SK-N-SH treated with all-trans-retinoic acid at 6 μM for 48 hours (cell line): ENCODE results near the gene MMP28.
A peak's percentile ranks its signal among the peaks of the same experiment; 100 is the strongest.

Experiments used
- ATAC-seq: fragments of 200-7000 bp; cut with Tn5 transposase; 3 replicates; pipeline ENCODE4 v1.9.1; 2020; ENCODE audit warnings: mild to moderate bottlenecking, moderate library complexity
- ARNTL ChIP-seq: fragments of 450-650 bp; formaldehyde crosslinking; IDR thresholded peaks from 2 replicates; pipeline ENCODE4 v1.5.0; 2020; ENCODE audit warnings: low read depth, mild to moderate bottlenecking, moderate library complexity, borderline replicate concordance
- CSDC2 ChIP-seq: fragments of 250-450 bp; sonication (Bioruptor Pico); IDR thresholded peaks from 2 replicates; pipeline ENCODE4 v1.5.0; 2020; ENCODE audit warnings: mild to moderate bottlenecking, moderate library complexity
- GLIS3 ChIP-seq: fragments of 250-450 bp; sonication (Bioruptor Pico); IDR thresholded peaks from 2 replicates; pipeline ENCODE4 v1.5.0; 2020; ENCODE audit warnings: mild to moderate bottlenecking, moderate library complexity
- OSR1 ChIP-seq: fragments of 250-450 bp; sonication (Bioruptor Pico); IDR thresholded peaks from 2 replicates; pipeline ENCODE4 v1.8.0; 2022; ENCODE audit warnings: moderate library complexity, mild to moderate bottlenecking, inconsistent platforms
- PPARA ChIP-seq: fragments of 250-450 bp; sonication (Bioruptor Pico); IDR thresholded peaks from 2 replicates; pipeline ENCODE4 v1.5.0; 2020; ENCODE audit warnings: mild to moderate bottlenecking, borderline replicate concordance
- SNAI2 ChIP-seq: fragments of 250-450 bp; sonication (Bioruptor Pico); IDR thresholded peaks from 2 replicates; pipeline ENCODE4 v1.5.0; 2020; ENCODE audit warnings: mild to moderate bottlenecking, moderate library complexity
- TCF4 ChIP-seq: fragments of 250-450 bp; sonication (Bioruptor Pico); IDR thresholded peaks from 2 replicates; pipeline ENCODE4 v1.8.0; 2021; ENCODE audit warnings: mild to moderate bottlenecking, moderate library complexity, borderline replicate concordance
- TOX ChIP-seq: fragments of 250-450 bp; sonication (Bioruptor Pico); IDR thresholded peaks from 2 replicates; pipeline ENCODE4 v1.8.0; 2021; ENCODE audit warnings: mild to moderate bottlenecking, moderate library complexity, borderline replicate concordance
- ZFP3 ChIP-seq: fragments of 250-450 bp; sonication (Bioruptor Pico); IDR thresholded peaks from 2 replicates; pipeline ENCODE4 v1.5.0; 2020; ENCODE audit warnings: mild to moderate bottlenecking, moderate library complexity
- ZFP30 ChIP-seq: fragments of 450-650 bp; formaldehyde crosslinking; IDR thresholded peaks from 2 replicates; pipeline ENCODE4 v1.5.0; 2022; ENCODE audit warnings: mild to moderate bottlenecking, moderate library complexity
- ZNF565 ChIP-seq: fragments of 450-650 bp; formaldehyde crosslinking; conservative IDR thresholded peaks from 2 replicates; pipeline ENCODE4 v1.5.0; 2020; ENCODE audit warnings: low read depth, mild to moderate bottlenecking, moderate library complexity
- ZNF70 ChIP-seq: fragments of 450-650 bp; formaldehyde crosslinking; IDR thresholded peaks from 2 replicates; pipeline ENCODE4 v1.5.0; 2020; ENCODE audit warnings: mild to moderate bottlenecking, moderate library complexity
- ZNF8 ChIP-seq: fragments of 450-650 bp; formaldehyde crosslinking; IDR thresholded peaks from 2 replicates; pipeline ENCODE4 v1.5.0; 2020; ENCODE audit warnings: mild to moderate bottlenecking, moderate library complexity
- TF ChIP-seq, protein P1 (sequence below): fragments of 250-450 bp; sonication (Bioruptor Pico); IDR thresholded peaks from 2 replicates; pipeline ENCODE4 v1.5.1; 2020; ENCODE audit warnings: low read depth, mild to moderate bottlenecking, moderate library complexity
- TF ChIP-seq, protein P2 (sequence below): fragments of 250-450 bp; sonication (Bioruptor Pico); IDR thresholded peaks from 2 replicates; pipeline ENCODE4 v1.8.0; 2021; ENCODE audit warnings: low read depth, mild to moderate bottlenecking, moderate library complexity, borderline replicate concordance
- TF ChIP-seq, protein P3 (sequence below): fragments of 250-450 bp; sonication (Bioruptor Pico); IDR thresholded peaks from 2 replicates; pipeline ENCODE4 v1.5.0; 2020; ENCODE audit warnings: mild to moderate bottlenecking, moderate library complexity

MMP28 gene

DNA sequence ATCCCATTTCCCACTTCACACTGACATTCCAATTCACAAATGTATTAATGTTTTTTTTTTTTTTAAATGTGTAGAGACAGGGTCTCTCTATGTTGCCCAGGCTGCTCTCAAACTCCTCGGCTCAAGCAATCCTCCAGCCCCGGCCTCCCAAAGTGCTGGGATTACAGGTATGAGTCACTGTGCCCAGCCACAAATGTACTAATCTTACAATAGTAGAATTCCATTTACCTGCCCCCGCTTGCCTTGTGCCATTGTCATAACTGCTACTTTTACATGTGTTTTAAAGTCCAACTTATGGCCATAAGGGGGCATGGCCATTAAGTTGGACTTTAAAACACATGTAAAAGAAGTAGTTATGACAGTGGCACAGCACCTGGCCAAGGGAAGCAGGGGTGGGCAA is 4.6 kb downstream of the MMP28 start:
- TF ChIP-seq, protein P1, sequence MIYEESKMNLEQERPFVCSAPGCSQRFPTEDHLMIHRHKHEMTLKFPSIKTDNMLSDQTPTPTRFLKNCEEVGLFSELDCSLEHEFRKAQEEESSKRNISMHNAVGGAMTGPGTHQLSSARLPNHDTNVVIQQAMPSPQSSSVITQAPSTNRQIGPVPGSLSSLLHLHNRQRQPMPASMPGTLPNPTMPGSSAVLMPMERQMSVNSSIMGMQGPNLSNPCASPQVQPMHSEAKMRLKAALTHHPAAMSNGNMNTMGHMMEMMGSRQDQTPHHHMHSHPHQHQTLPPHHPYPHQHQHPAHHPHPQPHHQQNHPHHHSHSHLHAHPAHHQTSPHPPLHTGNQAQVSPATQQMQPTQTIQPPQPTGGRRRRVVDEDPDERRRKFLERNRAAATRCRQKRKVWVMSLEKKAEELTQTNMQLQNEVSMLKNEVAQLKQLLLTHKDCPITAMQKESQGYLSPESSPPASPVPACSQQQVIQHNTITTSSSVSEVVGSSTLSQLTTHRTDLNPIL (CRISPR knock-in tag), result no peak
- TF ChIP-seq ZFP3 (CRISPR knock-in tag) (no peak), SNAI2 (CRISPR knock-in tag) (no peak), OSR1 (CRISPR knock-in tag) (no peak), GLIS3 (CRISPR knock-in tag) (no peak), CSDC2 (CRISPR knock-in tag) (no peak)
- TF ChIP-seq, protein P2, sequence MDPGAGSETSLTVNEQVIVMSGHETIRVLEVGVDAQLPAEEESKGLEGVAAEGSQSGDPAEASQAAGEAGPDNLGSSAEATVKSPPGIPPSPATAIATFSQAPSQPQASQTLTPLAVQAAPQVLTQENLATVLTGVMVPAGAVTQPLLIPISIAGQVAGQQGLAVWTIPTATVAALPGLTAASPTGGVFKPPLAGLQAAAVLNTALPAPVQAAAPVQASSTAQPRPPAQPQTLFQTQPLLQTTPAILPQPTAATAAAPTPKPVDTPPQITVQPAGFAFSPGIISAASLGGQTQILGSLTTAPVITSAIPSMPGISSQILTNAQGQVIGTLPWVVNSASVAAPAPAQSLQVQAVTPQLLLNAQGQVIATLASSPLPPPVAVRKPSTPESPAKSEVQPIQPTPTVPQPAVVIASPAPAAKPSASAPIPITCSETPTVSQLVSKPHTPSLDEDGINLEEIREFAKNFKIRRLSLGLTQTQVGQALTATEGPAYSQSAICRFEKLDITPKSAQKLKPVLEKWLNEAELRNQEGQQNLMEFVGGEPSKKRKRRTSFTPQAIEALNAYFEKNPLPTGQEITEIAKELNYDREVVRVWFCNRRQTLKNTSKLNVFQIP (CRISPR knock-in tag), result no peak
- TF ChIP-seq, all 23 proteins: peak for 0
- no peak for ATAC-seq

DNA sequence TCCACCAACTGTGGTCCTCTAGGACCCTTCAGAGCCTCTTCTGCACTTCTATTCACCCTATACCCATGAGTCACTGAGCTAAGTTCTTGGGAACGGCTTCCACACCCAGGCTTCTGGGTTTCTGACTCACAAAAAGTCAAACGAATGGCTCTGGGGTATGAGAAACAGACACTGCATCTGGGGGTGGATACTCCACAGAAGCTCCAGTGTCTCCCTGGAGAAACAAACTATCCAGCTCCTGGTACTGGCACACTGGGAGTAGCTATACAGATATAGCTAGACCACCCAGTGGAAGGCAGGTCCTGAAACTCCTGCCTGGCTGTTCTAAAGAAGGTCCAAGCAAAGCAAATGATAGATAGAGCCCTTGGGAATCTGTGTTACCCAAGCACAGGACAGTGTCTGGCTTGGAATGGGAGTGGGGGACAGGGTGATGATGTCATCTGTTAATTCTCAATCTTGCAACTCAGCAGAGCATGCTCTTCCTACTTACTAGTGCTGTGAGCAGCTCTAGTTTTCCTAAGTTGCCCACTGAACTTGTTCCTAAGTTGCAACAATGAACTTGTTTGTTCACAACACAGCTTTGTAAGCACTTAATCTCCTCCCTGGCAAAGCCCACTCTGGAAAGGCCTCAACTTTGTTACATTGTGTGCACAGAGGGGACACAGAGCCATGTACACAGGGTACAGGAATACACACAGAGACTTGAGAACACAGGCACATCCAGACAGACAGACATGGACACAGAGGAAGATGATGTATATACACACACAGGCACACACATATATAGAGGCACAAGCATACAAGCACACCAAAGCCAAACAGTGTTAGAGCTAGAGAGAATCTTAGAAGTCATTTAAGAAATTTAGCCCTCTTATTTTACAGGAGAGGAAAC is 6.7 kb downstream of the MMP28 start:
- peak; percentile 68 for ATAC-seq
- TF ChIP-seq ZNF70 (CRISPR knock-in tag) (no peak), ZFP3 (CRISPR knock-in tag) (no peak)
- TF ChIP-seq, all 23 proteins: peak for 0

DNA sequence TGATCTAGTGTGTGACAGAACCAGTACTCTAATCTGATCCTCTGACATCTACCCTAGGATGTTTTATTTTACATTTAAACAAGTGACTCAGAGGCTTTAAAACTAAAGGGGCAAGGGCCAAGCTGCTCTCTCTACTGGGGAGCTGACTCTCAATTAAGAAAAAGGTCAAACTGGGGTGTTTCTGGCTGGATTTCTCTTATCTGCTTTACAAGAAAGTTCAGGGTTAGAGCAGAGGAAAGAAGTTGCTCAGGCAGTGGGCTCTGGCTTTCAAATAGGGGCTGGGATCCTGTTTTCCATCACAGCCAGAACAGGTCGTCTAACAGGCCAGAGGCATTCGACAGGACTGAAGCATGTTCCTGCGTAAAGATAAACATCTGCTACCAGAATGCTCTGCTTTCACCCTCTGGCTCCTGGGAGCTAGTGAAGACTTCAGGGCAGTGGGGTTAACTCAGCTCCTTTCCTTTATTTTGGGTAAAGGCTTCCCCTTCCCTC is 8.5 kb downstream of the MMP28 start:
- ATAC-seq, result peak; percentile 69

DNA sequence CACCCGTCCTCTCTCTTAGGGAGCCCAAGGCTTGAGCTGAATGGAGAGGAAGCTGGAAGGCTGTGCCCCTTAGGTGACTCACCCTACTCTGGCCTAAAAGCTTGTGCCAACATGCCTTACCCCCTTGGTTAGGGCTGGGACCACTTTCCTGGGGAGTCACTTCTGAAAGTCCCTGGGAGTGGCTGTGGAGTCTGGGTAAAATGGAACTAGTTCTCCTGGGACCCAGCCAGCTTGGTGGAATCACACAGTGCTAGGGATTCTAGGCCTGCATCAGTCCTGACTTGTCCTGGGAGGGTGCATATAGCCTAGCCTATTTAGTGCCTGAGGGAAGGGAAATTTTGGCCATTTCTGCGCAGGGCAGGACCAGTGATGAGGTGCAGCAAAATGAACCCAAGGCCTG is 10.5 kb downstream of the MMP28 start:
- TF ChIP-seq, protein P3, sequence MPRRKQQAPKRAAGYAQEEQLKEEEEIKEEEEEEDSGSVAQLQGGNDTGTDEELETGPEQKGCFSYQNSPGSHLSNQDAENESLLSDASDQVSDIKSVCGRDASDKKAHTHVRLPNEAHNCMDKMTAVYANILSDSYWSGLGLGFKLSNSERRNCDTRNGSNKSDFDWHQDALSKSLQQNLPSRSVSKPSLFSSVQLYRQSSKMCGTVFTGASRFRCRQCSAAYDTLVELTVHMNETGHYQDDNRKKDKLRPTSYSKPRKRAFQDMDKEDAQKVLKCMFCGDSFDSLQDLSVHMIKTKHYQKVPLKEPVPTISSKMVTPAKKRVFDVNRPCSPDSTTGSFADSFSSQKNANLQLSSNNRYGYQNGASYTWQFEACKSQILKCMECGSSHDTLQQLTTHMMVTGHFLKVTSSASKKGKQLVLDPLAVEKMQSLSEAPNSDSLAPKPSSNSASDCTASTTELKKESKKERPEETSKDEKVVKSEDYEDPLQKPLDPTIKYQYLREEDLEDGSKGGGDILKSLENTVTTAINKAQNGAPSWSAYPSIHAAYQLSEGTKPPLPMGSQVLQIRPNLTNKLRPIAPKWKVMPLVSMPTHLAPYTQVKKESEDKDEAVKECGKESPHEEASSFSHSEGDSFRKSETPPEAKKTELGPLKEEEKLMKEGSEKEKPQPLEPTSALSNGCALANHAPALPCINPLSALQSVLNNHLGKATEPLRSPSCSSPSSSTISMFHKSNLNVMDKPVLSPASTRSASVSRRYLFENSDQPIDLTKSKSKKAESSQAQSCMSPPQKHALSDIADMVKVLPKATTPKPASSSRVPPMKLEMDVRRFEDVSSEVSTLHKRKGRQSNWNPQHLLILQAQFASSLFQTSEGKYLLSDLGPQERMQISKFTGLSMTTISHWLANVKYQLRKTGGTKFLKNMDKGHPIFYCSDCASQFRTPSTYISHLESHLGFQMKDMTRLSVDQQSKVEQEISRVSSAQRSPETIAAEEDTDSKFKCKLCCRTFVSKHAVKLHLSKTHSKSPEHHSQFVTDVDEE (CRISPR knock-in tag), result no peak
- TF ChIP-seq ZNF565 (CRISPR knock-in tag) (no peak), OSR1 (CRISPR knock-in tag) (no peak), TOX (CRISPR knock-in tag) (no peak), TCF4 (CRISPR knock-in tag) (no peak), GLIS3 (CRISPR knock-in tag) (no peak), PPARA (CRISPR knock-in tag) (no peak)

More for the DNA sequence above, 8.5 kb downstream of the MMP28 start:
- TF ChIP-seq TCF4 (CRISPR knock-in tag) (peak; percentile 78; the same call in 1 of the 2 replicates), ZFP30 (no peak), ARNTL (CRISPR knock-in tag) (no peak), ZNF8 (CRISPR knock-in tag) (no peak)
- TF ChIP-seq, protein P3 (CRISPR knock-in tag), result 0 out of 2 replicates have a peak, but pooled peaks have one; percentile 42

More for the DNA sequence above, 10.5 kb downstream of the MMP28 start:
- ATAC-seq, result no peak
